ENCODE results near the gene CADPS2.

DNA sequence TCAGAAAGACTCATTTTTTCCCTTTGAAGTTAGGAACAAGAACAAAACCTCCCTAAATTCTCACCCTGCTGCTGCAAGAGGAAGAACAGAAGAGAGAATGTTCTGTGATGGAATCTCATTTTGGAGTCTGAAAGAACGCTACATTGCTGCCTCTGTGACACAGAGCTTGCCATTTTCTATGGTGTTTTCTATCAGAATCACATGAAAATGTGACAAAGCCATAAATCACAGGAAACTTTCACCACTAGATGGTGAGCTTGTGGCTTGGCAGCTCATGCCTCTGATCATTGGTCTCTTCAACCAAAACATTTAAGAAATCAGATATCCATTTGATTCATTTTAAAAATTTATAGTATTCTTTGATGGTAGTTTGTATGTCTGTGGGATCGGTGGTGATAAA is 82.9 kb downstream of the CADPS2 start:
- TF ChIP-seq, protein P1, sequence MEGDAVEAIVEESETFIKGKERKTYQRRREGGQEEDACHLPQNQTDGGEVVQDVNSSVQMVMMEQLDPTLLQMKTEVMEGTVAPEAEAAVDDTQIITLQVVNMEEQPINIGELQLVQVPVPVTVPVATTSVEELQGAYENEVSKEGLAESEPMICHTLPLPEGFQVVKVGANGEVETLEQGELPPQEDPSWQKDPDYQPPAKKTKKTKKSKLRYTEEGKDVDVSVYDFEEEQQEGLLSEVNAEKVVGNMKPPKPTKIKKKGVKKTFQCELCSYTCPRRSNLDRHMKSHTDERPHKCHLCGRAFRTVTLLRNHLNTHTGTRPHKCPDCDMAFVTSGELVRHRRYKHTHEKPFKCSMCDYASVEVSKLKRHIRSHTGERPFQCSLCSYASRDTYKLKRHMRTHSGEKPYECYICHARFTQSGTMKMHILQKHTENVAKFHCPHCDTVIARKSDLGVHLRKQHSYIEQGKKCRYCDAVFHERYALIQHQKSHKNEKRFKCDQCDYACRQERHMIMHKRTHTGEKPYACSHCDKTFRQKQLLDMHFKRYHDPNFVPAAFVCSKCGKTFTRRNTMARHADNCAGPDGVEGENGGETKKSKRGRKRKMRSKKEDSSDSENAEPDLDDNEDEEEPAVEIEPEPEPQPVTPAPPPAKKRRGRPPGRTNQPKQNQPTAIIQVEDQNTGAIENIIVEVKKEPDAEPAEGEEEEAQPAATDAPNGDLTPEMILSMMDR (IDR thresholded peaks at IDR 0.05; ENCODE audit: low read length): peak; percentile 85
- no peak for TF ChIP-seq EZH2 (IDR thresholded peaks at IDR 0.05; ENCODE audit: borderline replicate concordance, low read length)
